NB4 (cell line): ENCODE data around the gene UBE2B.

ENCODE experiments used
- DNase-seq: peaks from one replicate; pipeline ENCODE4 v3.0.0; 2010; ENCODE audit warnings: low read depth
- H3K4me3 ChIP-seq: one replicate; pipeline ENCODE4 v1.5.1; 2011; ENCODE audit warnings: mild to moderate bottlenecking, low read depth, low read length, moderate library complexity
- CTCF ChIP-seq: IDR thresholded peaks from one replicate; pipeline ENCODE4 v1.5.1; 2012; ENCODE audit warnings: low read depth, low read length
- MAX ChIP-seq: IDR thresholded peaks from 2 replicates; pipeline ENCODE4 v1.6.1; 2011; ENCODE audit warnings: low read depth, low read length
- MYC ChIP-seq: IDR thresholded peaks from 2 replicates; pipeline ENCODE4 v1.6.1; 2011; ENCODE audit warnings: low read depth, low read length
- POLR2A ChIP-seq: IDR thresholded peaks from 2 replicates; pipeline ENCODE4 v1.6.1; 2011; ENCODE audit warnings: mild to moderate bottlenecking; ENCODE audit not compliant: insufficient read length; ENCODE audit errors: extremely low read depth

UBE2B gene

GRCh38 chr5:134432174-134432573, 60.8 kb downstream of the UBE2B start:
- no peak overlapping the region for H3K4me3 ChIP-seq
- no peak for DNase-seq
- TF ChIP-seq POLR2A = no peak
- TF ChIP-seq CTCF = no peak
- TF ChIP-seq MYC = no peak
- TF ChIP-seq MAX = no peak

- TF ChIP-seq CTCF = no peak
- TF ChIP-seq MYC = no peak
- TF ChIP-seq POLR2A = no peak
- no peak for TF ChIP-seq MAX
- DNase-seq = peak; percentile 55
Observed at GRCh38 chr5:134432677-134433359, 61.4 kb downstream of the UBE2B start.

GRCh38 chr5:134435560-134435959, 64.2 kb downstream of the UBE2B start:
- DNase-seq = no peak
- TF ChIP-seq MAX = no peak
- no peak for TF ChIP-seq CTCF
- no peak for TF ChIP-seq POLR2A
- no peak for TF ChIP-seq MYC
- H3K4me3 ChIP-seq = no peak overlapping the region

More at GRCh38 chr5:134432677-134433359, 61.4 kb downstream of the UBE2B start:
- no peak overlapping the region for H3K4me3 ChIP-seq

GRCh38 chr5:134436523-134437339, 65.4 kb downstream of the UBE2B start:
- peak overlapping the region; percentile 16 for H3K4me3 ChIP-seq
- TF ChIP-seq POLR2A (no peak), MAX (no peak), MYC (0 out of 2 replicates have a peak, but pooled peaks have one; percentile 31)
- peak; percentile 87 for DNase-seq

- DNase-seq = peak; percentile 58
- no peak overlapping the region for H3K4me3 ChIP-seq
- TF ChIP-seq MAX (peak; percentile 57; the same call in 1 of the 2 replicates), MYC (no peak), POLR2A (peak; percentile 70)
Observed at GRCh38 chr5:134437340-134437846, 66.0 kb downstream of the UBE2B start.

GRCh38 chr5:134437847-134438581, 66.6 kb downstream of the UBE2B start:
- DNase-seq = no peak
- H3K4me3 ChIP-seq = no peak overlapping the region
- TF ChIP-seq POLR2A (no peak), MAX (no peak), MYC (no peak), CTCF (no peak)
